Limb (tissue), 2 donors: ENCODE measurements around the gene FIBP.
"Not testable (repeated sequence)": the region's sequence is repeated elsewhere in the genome, so short reads cannot be mapped to it uniquely, and the experiment has no call there.

Experiments used
- DNase-seq, 2 donors: peaks; one replicate each; pipeline ENCODE4 v3.0.0-alpha.2; 2016; ENCODE audit errors: extremely low spot score in 2 of 2

Gene FIBP

GRCh38 chr11:65849366-65849765 is 38.9 kb downstream of the FIBP start:
- peak in 1 of 2 donors; percentile 24 for DNase-seq

GRCh38 chr11:65848693-65849092 is 39.6 kb downstream of the FIBP start:
- DNase-seq, result not testable (repeated sequence)

- no peak for DNase-seq
Observed at GRCh38 chr11:65847746-65848145, 40.5 kb downstream of the FIBP start.

- DNase-seq, result no peak
Observed at GRCh38 chr11:65844231-65844872, 43.9 kb downstream of the FIBP start.

- no peak for DNase-seq
Observed at GRCh38 chr11:65843811-65844210, 44.5 kb downstream of the FIBP start.

- no peak for DNase-seq
Observed at GRCh38 chr11:65842144-65842543, 46.1 kb downstream of the FIBP start.

- no peak for DNase-seq
Observed at GRCh38 chr11:65834202-65834601, 54.1 kb downstream of the FIBP start.
